Measurements from ENCODE around the gene SP6.

- TF ChIP-seq CTCF (IDR thresholded peaks at IDR 0.05) (no peak), POLR2A (IDR thresholded peaks at IDR 0.05) (no peak)
Measured at GRCh38 chr17:47838636-47839035, 12.3 kb downstream of the SP6 start.
